HG03439 (cell line): ENCODE data around the gene DFFB.

Experiments used
- ATAC-seq: cut with Tn5 transposase; IDR thresholded peaks from one replicate; pipeline ENCODE4 v1.9.1; 2021; ENCODE audit warnings: mild to moderate bottlenecking, moderate library complexity; ENCODE audit not compliant: unreplicated experiment

DFFB gene

DNA sequence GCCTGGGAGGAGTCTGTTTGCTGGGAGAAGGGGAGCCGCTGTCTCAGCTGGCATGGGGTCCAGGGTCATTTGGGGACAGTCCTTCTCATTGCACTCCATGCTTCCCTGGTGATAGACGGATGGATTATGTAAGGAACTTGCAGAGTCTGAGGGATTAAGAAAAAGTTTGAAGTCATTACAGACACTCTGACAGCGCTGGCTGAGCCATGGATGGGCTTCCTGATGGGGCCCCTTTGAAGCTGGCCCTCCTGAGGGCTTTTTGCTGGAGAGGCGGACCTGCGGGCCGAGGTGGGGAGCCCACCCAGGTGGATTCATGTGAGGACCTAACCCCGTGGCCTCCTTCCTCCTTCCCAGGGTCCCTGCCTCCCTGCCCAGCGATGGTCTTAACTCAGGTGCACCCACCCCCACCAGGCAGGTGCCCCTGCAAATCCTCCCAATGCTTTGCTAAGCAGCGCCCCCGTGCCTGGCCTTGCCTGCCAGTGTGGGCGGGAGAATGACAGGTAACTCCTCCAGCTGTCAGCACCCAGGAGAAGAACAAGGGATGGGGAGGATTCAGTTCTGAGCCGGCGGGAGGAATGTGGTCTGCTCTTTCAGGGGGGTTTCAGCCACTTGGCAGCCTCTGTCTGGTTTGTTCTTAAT, 67.0 kb downstream of the DFFB start:
- ATAC-seq = no peak

DNA sequence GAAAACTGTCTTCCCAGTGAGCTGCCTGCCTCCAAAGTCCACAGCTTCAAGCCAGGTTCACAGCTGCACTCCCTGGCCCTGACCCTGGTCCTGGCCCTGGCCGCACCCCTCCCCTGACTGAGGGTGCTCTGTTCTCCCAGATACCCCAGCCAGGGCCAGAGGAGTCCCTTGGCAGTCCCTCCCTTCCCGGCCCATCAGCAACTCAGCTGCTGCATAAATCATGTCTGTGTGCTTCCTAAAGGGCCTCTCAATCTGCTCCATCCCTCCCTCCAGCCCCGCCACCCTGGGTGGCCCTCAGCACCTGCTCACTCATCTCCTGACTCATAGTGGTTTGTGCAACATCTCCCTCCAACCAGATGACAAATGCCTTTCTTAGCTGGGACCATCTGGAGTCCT, 67.5 kb downstream of the DFFB start:
- ATAC-seq = no peak

DNA sequence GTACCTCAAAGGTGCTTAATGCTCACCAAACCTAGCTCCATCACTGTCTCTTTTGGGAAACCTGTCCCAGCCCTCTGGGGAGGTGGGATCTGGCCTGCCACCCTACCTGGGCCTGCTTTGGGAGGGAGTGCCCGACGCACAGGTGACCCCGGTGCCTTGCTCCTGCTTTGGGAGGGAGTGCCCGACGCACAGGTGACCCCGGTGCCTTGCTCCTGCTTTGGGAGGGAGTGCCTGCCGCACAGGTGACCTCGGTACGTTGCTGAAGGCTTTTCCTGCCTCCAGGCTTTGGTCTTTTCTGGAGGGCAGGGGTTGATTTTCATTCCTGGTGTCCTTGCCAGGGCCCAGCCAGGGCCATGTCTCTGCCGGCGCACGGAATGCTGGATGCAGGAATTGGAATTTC, 68.0 kb downstream of the DFFB start:
- ATAC-seq = no peak

DNA sequence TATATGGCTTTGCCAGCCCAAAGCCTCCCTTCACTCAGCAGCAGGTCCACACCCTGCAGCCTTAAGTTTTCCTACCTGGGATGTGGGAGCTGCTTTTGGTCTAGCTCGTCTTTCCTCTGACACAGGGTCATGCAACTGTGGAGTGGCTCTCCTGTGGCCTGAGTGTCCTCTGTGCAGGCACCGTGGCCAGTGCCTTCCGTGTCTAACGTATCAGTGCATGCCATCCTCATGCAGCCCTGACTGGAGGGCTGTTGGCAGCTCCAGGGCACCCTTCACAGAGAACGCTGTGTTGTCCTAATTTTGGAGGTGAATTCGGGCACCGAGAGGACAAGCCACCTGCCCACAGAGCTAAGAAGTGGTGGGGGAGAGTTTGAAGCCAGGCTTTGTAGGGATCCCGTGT, 68.5 kb downstream of the DFFB start:
- ATAC-seq = no peak

DNA sequence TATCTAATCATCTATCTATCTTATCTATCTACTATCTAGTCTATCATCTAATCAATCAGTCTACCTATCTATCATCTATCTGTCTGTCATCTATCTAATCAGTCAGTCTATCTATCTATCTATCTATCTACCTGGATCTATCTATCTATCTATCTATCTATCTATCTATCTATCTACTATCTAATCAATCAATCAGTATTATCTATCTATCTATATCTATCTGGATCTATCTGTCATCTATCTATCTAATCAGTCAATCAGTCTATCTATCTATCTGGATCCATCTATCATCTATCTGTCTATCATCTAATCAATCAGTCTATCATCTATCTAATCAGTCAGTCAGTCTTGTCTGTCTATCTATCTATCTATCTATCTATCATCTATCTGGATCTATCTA, 69.7 kb downstream of the DFFB start:
- ATAC-seq = no peak

DNA sequence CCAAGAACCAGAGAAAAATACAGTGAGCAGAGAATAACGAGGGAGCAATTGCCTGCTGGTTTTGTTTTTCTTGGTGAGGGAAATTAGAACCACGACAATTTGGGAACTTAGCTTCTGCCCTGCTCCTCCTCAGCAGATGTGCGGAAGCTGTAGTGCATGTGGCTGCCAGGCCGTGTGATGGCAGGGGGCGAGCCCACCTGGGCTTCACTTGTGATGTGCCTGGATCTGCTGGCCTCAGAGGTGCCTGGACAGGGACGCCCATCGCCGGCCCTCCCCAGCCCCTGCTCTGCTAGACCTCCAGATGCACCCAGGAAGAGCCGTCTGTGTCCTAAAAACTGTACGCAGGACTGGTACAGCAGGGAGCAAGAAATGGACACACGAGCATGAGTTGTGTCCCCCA, 71.3 kb downstream of the DFFB start:
- no peak for ATAC-seq

DNA sequence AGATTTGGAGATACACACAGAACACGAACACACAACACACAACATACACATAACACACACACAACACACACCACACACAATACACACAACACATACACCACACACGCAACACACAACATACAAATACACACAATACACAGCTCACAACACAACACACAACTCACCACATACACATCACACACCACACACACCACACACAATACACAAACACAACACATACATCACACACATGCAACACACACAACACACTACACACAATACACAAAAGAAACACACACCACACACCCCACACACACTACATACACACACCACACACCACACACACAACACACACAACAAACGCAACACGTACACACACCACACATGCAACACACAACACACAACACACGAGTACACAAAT, 71.8 kb downstream of the DFFB start:
- no peak for ATAC-seq

DNA sequence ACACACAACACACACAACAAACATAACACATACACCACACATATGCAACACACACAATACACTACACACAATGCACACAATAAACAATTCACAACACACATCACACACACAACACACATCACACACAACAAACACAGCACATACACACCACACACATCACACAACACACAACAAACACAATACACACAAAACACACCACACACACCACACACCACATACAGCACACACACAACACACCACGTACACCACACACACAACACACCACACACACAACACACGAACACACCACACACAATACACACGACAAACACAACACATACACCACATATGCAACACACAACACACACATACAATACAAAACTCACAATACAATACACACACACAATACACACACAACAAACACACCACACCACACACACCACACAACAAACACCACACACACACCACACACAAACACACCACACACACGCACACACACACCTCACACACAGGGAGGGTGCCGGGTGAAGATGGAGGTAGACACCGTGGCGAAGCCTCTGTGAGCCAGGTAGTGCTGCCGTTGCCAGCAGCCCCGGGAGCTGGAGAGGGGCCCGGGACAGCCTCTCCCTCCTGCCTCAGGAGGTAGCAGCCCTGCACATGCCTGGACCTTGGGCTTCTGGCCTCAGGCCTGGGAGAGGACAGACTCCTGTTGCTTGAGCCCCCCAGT, 73.2 kb downstream of the DFFB start:
- ATAC-seq = no peak

DNA sequence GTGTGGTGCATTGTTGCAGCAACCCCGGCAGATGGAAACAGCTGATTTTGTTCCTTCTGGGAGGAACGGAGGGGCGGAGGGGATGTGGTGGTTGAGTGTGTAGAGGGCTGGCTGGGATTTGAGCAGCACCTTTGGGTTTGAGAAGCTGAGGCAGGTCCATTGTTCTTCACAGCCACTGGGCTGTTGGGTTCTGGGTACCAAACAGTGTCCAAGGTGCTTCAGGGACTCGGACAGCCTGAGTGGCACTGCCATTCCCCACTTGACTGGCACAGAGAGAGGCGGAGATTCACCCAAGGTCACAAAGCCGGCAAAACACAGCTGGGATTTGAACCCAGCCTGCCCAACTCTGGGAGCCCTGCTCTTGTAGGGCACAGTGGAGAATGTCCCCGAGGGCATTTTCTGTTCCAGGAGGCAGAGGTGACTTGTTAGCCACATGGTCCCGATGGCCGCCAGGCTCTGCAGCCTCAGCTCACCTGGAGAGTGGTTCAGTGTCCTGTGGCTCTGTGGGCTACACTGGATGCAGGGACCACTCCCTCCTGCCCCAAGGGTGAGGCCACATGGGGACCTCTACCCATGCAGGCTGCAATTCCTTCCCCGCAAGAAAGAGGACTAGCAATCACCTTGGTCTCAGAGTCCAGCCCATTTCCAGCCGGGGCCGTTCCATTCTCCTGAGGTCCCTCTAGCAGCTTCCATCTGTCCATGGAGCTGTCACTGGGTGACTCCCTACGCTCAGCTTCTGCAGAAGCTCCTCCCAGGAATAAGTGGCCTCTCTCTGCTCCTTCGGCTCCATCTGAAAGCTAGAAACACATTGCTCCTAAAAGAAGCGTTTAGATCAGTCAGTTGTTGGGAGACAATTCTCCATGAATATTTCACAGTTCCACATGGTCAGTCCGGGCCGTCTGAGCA, 74.0 kb downstream of the DFFB start:
- ATAC-seq = no peak

DNA sequence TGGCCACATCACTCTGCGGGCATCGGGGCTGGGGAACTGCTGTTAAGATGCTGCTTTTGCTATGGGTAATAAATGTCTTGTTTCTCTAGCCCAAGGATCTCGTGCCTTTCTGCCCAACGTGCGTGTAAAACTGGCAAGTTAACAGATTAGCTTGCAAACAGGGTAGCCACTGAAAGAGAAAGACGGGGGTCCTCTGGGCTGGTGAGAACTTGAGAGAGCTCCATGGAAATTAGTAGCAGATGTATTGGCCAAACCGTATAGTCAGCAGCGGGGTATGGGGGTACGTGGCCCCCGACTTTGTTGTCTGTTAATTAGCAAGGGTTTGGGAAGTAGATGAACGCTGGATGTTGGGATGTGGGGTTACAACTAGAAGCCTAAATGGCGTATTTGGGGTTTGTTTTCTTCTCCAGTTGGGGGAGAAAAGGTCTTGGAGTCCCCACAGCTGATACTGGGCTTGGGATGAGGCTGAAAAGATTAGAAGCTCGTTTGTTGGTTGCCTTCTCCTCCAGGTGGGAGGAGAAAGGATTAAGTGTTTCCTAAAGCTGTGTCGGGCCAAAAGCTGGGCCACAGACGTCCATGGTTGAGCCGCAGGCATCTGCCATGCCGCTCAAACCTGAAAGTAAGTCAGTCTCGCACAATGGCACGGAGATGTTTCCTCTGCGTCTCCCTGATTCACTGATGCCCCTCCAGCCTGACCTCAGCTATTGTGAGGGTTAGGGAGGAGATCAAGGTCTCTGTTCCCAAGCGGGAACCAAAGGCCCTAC, 75.1 kb downstream of the DFFB start:
- no peak for ATAC-seq
